ENCODE measurements around the gene FAM20A.
A peak's percentile ranks its signal among the peaks of the same experiment; 100 is the strongest.
"Not testable (repeated sequence)": the region's sequence is repeated elsewhere in the genome, so short reads cannot be mapped to it uniquely, and the experiment has no call there.

FAM20A gene

DNA sequence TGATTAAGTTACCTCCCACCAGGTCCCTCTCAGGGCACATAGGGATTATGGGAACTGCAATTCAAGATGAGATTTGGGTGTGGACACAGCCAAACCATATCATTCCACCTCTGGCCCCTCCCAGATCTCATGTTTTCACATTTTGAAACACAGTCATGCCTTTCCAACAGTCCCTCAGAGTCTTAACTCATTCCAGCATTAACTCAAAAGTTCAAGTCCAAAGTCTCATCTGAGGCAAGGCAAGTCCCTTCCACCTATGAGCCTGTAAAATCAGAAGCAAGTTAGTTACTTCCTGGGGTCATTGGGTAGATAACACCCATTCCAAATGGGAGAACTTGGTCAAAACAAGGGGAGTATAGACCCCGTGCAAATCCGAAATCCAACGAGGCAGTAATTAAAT, 83.6 kb downstream of the FAM20A start:
- H3K4me1 Mint-ChIP-seq (ENCODE audit: low read depth) = peaks cover 32% of the 10 kb centered on the region

DNA sequence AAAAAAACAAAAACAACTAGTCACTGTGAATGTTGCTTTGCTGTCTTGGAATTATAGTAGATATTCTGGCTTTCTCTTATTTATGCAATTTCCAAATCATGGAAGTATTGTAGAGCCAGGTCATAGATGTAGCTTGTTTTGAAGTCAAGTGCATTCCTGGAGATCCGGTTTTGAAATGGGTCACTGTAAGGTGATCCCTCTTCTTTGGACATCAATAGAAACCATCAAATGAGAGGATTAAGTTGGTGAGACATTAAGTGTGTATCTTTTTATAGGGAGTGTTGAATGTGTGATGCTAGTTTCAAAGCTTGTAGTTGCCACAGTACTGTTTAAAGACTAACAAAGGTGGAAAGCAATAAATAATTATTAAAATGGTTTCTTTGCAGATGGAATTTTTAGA, 84.4 kb downstream of the FAM20A start:
- Mint-ChIP-seq H3K4me1 (ENCODE audit: low read depth) (peaks cover 34% of the 10 kb centered on the region), H3K27ac (no peak overlapping the region), H3K36me3 (ENCODE audit: low read depth) (peaks cover 40% of the 10 kb centered on the region), H3K4me3 (no peak overlapping the region), H3K9me3 (no peaks in the 10 kb centered on the region), H3K27me3 (ENCODE audit: low read depth) (no peaks in the 10 kb centered on the region)

More for the DNA sequence above, 83.6 kb downstream of the FAM20A start:
- not testable (repeated sequence) for H3K9me3 Mint-ChIP-seq; H3K4me3 Mint-ChIP-seq; H3K27ac Mint-ChIP-seq; H3K27me3 Mint-ChIP-seq (ENCODE audit: low read depth)
- H3K36me3 Mint-ChIP-seq (ENCODE audit: low read depth) = peaks cover 47% of the 10 kb centered on the region

DNA sequence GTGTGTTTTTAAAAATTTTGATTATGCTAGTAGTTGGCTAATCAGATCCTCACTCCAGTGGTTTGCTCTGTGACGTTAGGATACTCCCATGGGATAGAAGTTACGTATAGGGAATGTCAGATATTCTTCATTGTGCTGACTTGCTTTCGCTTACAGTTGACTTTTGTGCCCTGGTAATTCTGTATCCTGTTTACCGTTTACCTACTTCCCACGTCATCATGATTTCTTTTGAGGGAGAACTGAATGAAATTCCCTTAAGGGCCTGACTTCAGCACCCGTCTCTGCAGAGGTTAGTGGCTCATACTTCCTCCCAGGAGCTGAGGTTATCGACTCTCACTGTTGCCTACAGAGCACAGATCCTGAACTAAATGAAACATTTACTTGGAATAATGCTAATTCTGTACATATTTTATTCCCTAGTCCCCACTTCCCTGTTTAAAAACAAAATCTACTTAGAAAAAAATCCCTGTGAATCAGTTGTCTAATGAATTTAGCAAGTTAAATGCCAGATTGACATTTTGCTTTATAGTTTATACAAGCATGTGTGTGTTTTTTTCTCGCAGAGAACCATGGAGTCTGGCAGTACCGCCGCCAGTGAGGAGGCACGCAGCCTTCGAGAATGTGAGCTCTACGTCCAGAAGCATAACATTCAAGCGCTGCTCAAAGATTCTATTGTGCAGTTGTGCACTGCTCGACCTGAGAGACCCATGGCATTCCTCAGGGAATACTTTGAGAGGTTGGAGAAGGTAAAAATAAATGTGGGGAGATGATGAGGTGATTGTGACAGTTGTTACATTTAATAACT, 86.1 kb downstream of the FAM20A start:
- H3K4me3 Mint-ChIP-seq = peak overlapping the region; percentile 97
- peak overlapping the region; percentile 26 for H3K27ac Mint-ChIP-seq
- no peaks in the 10 kb centered on the region for H3K27me3 Mint-ChIP-seq (ENCODE audit: low read depth)
- H3K9me3 Mint-ChIP-seq = no peaks in the 10 kb centered on the region
- H3K4me1 Mint-ChIP-seq (ENCODE audit: low read depth) = peaks cover 46% of the 10 kb centered on the region
- H3K36me3 Mint-ChIP-seq (ENCODE audit: low read depth) = peaks cover 37% of the 10 kb centered on the region

DNA sequence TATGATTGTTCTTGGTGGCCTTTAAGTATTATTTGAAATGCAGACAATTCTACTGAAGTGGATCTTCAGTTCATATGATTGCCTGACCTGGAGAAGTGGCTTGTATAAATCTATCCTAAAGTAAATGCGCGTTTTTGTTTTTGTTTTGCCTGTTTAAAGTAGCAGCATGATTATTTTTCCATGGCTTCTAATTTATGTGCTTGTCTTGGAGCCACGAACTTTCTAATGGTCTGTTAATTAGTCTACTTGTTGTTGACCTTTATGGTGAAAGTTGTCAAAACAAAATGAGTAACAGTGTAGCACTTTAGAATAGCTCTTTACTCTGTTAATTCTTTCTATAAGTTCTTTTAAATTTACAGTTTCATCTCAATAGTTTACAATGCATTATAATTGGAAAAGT, 87.2 kb downstream of the FAM20A start:
- Mint-ChIP-seq H3K36me3 (ENCODE audit: low read depth) (peaks cover 30% of the 10 kb centered on the region), H3K4me3 (peak overlapping the region; percentile 97), H3K9me3 (no peaks in the 10 kb centered on the region), H3K27me3 (ENCODE audit: low read depth) (no peaks in the 10 kb centered on the region), H3K4me1 (ENCODE audit: low read depth) (peaks cover 46% of the 10 kb centered on the region), H3K27ac (peak overlapping the region; percentile 98)

DNA sequence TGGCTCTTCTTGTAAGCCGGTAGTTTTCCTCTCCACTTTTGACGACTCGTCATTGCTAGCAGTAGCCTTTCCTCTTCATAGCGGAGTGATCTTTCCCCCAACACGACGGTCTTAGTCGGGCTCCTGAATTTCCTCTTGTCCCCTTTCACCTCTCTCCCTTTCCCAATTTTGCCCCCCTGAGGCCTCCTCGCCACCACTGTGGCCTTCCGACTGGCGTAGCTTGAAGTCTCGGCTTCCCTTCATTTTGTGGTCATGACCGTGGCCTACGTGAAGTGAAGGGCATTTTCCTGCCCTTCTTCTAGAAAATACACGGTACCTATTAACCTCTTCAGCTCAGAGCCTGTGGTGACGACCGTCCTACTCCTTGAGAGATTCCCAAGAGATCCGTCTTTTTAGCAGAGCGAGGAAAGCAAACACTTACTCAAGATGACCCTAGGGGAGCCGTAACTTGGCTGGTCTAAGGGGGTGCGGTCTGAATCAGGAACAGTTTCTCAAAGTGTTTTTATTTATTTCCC, 88.2 kb downstream of the FAM20A start:
- Mint-ChIP-seq H3K27me3 (ENCODE audit: low read depth) (no peaks in the 10 kb centered on the region), H3K4me1 (ENCODE audit: low read depth) (peaks cover 50% of the 10 kb centered on the region), H3K27ac (peak overlapping the region; percentile 98), H3K9me3 (no peaks in the 10 kb centered on the region), H3K4me3 (peak overlapping the region; percentile 97), H3K36me3 (ENCODE audit: low read depth) (peaks cover 26% of the 10 kb centered on the region)

DNA sequence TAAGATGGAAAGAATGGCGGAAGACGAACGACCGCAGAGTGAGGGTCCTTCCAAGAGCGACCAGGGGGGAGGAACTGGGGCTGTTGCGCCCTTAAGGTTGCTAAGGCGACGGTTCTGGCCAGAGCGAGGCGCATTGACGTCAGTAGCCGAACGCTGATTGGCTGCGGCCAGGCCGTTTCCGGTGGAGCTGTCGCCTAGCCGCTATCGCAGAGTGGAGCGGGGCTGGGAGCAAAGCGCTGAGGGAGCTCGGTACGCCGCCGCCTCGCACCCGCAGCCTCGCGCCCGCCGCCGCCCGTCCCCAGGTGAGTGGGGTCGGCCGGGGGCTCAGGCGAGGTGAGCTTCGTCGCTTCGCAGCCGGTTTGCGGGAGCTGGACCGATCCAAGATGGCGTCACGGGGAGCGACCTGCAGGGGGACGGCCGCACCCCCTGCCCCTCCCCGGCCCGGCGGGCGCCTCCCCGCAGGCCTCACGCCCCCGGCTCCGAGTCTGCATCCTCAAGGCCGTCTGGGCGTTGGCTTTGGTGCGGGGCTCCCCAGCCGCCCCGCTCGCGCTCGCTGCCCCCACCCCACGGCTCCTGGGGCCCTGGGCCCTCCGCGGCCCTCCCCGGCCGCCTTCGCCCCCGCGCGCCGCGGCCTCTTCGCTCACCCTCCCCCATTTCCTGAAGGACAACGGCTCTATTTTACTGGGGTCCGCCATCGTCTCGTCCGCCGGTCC, 88.8 kb downstream of the FAM20A start, which contains the start of gene PRKAR1A:
TSS of gene PRKAR1A (plus strand) at position 184 of the 713 bp plus-strand sequence. CDS start 2,970 bp downstream, outside the sequence.
- peak within 1 kb of the TSS; percentile 98 for H3K4me3 Mint-ChIP-seq
- H3K27ac Mint-ChIP-seq = peak within 1 kb of the TSS; percentile 100
- no peaks in the 10 kb centered on the region for H3K9me3 Mint-ChIP-seq
- no peaks in the 10 kb centered on the region for H3K27me3 Mint-ChIP-seq (ENCODE audit: low read depth)
- peaks cover 20% of the 10 kb centered on the region for H3K36me3 Mint-ChIP-seq (ENCODE audit: low read depth)
- H3K4me1 Mint-ChIP-seq (ENCODE audit: low read depth) = peaks cover 56% of the 10 kb centered on the region

DNA sequence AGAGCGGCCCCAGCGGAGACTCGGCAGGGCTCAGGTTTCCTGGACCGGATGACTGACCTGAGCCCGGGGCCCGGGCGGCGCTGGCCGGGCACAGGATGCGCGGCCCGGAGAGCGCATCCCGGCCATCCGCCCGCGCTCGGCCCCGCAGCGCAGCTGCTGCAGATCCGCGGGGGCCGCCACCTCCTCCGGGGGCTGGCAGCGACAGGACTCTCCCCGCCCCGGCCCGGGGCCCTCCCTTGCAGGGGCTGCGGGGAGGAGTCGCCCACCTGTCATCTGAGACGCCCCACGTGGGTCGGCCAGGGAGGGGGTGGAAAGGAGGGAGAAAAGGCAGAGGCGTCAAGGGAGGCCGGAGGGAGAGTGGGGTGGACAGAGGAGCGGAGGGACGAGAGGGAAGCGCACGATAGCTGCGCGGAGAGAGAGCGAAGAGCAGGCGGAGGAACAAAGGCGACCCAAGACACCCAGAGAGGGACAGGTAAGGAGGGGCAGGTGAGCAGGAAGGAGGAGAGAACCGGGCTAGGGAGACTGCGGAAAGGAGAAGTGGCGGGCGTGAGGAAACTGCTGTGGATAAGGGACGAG, 89.4 kb downstream of the FAM20A start:
- Mint-ChIP-seq H3K27ac (peak overlapping the region; percentile 100), H3K4me3 (peak overlapping the region; percentile 98), H3K27me3 (ENCODE audit: low read depth) (no peaks in the 10 kb centered on the region), H3K9me3 (no peaks in the 10 kb centered on the region), H3K36me3 (ENCODE audit: low read depth) (peaks cover 15% of the 10 kb centered on the region), H3K4me1 (ENCODE audit: low read depth) (peaks cover 61% of the 10 kb centered on the region)

DNA sequence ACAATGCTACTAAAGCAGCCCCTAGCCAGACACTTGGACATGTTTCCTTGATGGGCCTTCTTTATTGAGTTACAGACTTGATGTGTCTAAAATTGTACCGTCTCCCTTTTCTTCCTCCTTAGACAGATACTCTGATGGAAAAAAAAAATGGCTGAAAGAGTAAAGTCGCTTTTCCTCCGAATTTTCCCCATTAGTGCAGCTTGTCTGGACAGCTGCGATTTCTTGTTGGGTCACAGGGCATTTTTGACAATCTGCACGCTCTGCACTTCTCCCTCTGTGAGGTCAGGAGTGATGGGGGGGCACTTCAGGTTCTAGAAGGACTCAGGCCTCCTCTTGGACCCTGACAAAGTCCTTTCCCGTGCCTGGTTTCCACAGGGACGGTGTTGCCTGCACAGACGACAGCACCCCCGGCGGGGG, 89.9 kb downstream of the FAM20A start:
- Mint-ChIP-seq H3K36me3 (ENCODE audit: low read depth) (peaks cover 12% of the 10 kb centered on the region), H3K27ac (peak overlapping the region; percentile 70), H3K9me3 (no peaks in the 10 kb centered on the region), H3K4me3 (peak overlapping the region; percentile 72), H3K4me1 (ENCODE audit: low read depth) (peaks cover 59% of the 10 kb centered on the region), H3K27me3 (ENCODE audit: low read depth) (no peaks in the 10 kb centered on the region)

DNA sequence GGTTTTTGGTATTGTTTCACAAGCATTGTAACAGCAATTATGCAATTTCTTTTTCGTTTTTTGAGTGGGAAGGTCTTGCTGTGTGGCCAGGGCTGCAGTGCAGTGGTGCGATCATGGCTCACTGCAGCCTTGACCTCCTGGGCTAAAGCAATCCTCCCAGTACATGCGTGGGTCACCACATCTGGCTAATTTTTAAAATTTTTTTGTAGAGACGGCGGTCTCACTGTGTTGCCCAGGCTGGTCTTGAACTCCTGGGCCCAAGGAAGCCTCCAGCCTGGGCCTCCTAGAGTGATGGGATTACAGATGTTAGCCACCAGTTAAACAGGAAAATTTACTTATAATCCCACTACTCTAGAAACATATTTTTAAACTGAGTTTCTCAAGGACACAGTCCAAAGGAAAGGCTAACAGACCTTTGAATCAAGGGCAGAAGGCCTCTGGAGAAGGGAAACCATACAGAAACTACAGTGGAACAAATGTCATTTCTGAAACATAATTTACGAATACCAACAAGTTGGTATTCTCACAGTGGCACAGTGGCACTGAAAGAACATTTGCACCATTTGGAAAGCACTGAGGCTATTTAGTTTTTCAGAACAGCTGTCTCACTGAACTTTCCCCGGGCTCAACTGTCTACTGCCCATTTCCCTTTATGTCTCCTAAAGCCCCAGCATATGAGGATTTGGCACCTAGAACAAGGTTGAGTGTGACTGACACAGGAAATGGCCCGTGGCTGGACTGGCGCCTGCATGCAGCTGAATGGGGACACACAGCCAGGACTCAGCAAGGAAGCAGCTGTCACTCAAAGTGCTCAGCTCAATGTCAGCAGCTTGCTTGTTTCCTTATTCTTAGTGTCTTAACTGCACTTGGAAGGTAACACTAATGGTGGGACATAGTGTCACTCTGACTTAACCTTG, 91.8 kb downstream of the FAM20A start:
- no peaks in the 10 kb centered on the region for H3K27me3 Mint-ChIP-seq (ENCODE audit: low read depth)
- peaks cover 47% of the 10 kb centered on the region for H3K4me1 Mint-ChIP-seq (ENCODE audit: low read depth)
- peaks cover 5% of the 10 kb centered on the region for H3K36me3 Mint-ChIP-seq (ENCODE audit: low read depth)
- H3K27ac Mint-ChIP-seq = peak overlapping the region; percentile 42
- peak overlapping the region; percentile 45 for H3K4me3 Mint-ChIP-seq
- peaks cover 1% of the 10 kb centered on the region for H3K9me3 Mint-ChIP-seq

DNA sequence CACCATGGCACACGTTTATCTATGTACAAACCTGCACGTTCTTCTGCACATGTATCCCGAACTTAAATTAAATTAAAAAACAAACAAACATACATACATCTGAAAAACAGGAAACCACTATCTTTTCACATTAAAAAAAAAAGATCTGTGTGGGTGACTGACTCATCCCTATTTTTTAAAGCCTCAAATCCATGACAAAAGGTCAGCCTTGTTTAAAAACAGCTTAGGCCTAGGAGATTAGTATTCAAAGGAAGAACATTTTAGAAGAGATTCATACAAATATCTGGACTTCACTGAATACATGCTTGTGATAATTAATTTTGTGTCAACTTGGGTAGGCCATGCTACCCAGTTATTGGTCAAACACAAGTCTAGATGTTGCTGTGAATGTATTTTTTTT, 93.6 kb downstream of the FAM20A start:
- no peaks in the 10 kb centered on the region for H3K27me3 Mint-ChIP-seq (ENCODE audit: low read depth)
- H3K27ac Mint-ChIP-seq = no peak overlapping the region
- H3K36me3 Mint-ChIP-seq (ENCODE audit: low read depth) = no peaks in the 10 kb centered on the region
- no peak overlapping the region for H3K4me3 Mint-ChIP-seq
- H3K4me1 Mint-ChIP-seq (ENCODE audit: low read depth) = peaks cover 35% of the 10 kb centered on the region
- peaks cover 3% of the 10 kb centered on the region for H3K9me3 Mint-ChIP-seq

DNA sequence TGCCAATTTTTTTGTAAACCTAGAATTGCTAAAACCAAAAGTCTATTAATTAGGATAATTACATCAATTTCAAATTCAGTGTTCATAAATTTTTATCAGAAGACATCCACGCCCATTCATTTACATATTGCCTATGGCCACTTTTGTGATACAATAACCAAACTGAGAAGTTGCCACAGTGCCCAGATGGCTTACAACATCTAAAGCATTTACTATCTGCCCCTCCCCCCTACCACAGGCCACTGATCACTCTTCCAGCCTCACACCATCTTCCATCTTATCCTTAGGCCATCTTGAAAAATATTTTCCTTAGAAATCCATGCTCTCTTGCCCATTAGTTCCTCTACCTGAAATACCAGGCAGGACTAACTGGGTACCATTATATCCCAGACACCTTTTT, 95.2 kb downstream of the FAM20A start:
- Mint-ChIP-seq H3K27me3 (ENCODE audit: low read depth) (peaks cover 3% of the 10 kb centered on the region), H3K9me3 (peaks cover 3% of the 10 kb centered on the region), H3K4me3 (no peak overlapping the region), H3K4me1 (ENCODE audit: low read depth) (peaks cover 35% of the 10 kb centered on the region), H3K27ac (no peak overlapping the region), H3K36me3 (ENCODE audit: low read depth) (peaks cover 3% of the 10 kb centered on the region)

DNA sequence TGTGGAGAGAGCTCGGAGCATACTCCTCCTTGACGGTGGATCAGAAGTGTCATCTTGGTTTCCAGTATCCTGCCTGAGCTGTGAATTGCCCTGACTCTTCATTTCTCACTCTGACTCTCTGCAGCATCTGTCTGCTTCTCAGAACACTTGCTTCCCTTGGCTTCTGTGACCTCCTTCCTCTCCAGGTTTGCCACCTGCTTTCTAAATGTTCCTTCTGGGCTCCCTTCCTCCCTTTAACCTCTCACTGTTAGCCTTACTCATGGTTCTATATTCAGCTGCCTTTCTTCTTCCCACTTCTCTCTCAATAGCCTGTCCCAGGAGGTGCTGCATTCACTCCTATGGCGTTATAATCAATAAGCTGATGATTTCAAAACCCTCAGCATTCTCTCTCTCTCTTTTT, 100.1 kb downstream of the FAM20A start:
- Mint-ChIP-seq H3K9me3 (peaks cover 3% of the 10 kb centered on the region), H3K27ac (peak overlapping the region; percentile 8), H3K4me3 (no peak overlapping the region), H3K27me3 (ENCODE audit: low read depth) (peaks cover 3% of the 10 kb centered on the region), H3K4me1 (ENCODE audit: low read depth) (peaks cover 26% of the 10 kb centered on the region), H3K36me3 (ENCODE audit: low read depth) (peaks cover 5% of the 10 kb centered on the region)

DNA sequence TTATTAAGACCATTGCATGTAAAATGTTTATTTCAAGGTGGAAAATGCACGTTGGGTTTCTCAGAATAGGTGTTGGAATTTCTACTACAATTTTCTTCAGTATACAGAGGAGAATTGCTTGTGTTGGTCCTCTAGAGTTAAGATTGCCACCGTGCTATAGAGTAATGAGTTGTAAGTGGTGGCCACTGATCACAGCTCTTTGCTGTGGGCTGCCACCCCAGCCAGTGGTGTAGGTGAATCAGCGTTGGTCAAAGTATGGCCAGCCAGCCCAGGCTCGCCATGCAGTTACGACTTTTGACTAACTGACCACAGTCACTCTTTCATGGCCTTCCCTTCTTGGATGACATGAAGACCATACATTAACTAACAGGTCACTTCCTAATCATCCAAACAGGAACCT, 101.6 kb downstream of the FAM20A start:
- Mint-ChIP-seq H3K27ac (no peak overlapping the region), H3K36me3 (ENCODE audit: low read depth) (peaks cover 5% of the 10 kb centered on the region), H3K27me3 (ENCODE audit: low read depth) (peaks cover 3% of the 10 kb centered on the region), H3K9me3 (peaks cover 3% of the 10 kb centered on the region), H3K4me3 (no peak overlapping the region), H3K4me1 (ENCODE audit: low read depth) (peaks cover 26% of the 10 kb centered on the region)

All from T-helper 1 cell treated with Interleukin-12 subunit alpha and Interleukin-12 subunit beta and Interleukin-4 antibody, amounts not matched to agents 30 μg/mL and 1 μg/mL, for 36 hours (primary cell).